ENCODE measurements around the gene KCNH2. TPM values are rescaled to one million over a fixed set of nuclear protein-coding genes. Genes with fewer than 3 reads are reported as not detected.

Gene KCNH2
- total RNA-seq, 2 donors from 2014 or later, result 1.1 to 1.9 TPM

GRCh38 chr7:151006590-151007300 is 28.6 kb upstream of the KCNH2 start:
- WGBS, 2 experiments (ENCODE audit: insufficient coverage in 1 of 2, insufficient read length in 1 of 2), result 91 to 100% methylated on average over 6 to 23 of the region's 23 CpGs
- H3K4me1 Mint-ChIP-seq, result peaks cover 16% of the 10 kb centered on the region

DNA sequence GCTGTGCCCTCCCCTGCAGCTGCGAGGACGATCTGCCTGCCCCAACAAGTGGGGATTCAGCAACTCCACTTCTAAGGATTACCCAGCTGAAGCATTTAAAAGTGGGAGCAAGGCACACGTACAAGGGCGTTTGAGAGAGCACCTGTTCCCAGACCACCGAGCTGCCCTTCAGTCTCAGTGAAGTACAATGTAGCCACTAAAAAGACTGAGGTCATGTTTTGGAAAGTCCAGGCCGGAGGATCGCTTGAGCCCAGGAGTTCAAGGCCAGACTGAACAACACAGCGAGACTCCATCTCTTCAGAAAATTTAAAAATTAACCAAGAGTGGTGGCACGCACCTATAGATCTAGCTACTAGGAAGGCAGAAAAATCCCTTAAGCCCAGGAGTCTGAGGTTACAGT is 27.4 kb upstream of the KCNH2 start:
- WGBS, 2 experiments (ENCODE audit: insufficient coverage in 1 of 2, insufficient read length in 1 of 2), result 84 to 90% methylated on average over 9 of the region's 9 CpGs
- H3K27me3 ChIP-seq (ENCODE audit: control insufficient read depth, insufficient read depth, low read length, poor library complexity, severe bottlenecking), result no peaks in the 10 kb centered on the region

More at GRCh38 chr7:151006590-151007300, 28.6 kb upstream of the KCNH2 start:
- Histone ChIP-seq H3K9ac (ENCODE audit: extremely low read depth, low read length, poor library complexity, severe bottlenecking) (no peak overlapping the region), H3K27me3 (ENCODE audit: control insufficient read depth, insufficient read depth, low read length, poor library complexity, severe bottlenecking) (no peaks in the 10 kb centered on the region), H3K9me3 (ENCODE audit: control insufficient read depth, low read length) (no peaks in the 10 kb centered on the region), H3K4me3 (ENCODE audit: low read length) (no peak overlapping the region), H3K4me1 (ENCODE audit: control insufficient read depth, insufficient read depth, low read length) (peaks cover 9% of the 10 kb centered on the region), H3K36me3 (ENCODE audit: control insufficient read depth, insufficient read depth, low read length) (no peaks in the 10 kb centered on the region), H3K27ac (ENCODE audit: low read depth, low read length) (no peak overlapping the region)
- H3K36me3 Mint-ChIP-seq (ENCODE audit: low read depth), result no peaks in the 10 kb centered on the region
- no peak overlapping the region for H3K27ac Mint-ChIP-seq
- DNase-seq, result peak; percentile 52
- H3K4me3 Mint-ChIP-seq, result no peak overlapping the region
- TF ChIP-seq, protein P1, sequence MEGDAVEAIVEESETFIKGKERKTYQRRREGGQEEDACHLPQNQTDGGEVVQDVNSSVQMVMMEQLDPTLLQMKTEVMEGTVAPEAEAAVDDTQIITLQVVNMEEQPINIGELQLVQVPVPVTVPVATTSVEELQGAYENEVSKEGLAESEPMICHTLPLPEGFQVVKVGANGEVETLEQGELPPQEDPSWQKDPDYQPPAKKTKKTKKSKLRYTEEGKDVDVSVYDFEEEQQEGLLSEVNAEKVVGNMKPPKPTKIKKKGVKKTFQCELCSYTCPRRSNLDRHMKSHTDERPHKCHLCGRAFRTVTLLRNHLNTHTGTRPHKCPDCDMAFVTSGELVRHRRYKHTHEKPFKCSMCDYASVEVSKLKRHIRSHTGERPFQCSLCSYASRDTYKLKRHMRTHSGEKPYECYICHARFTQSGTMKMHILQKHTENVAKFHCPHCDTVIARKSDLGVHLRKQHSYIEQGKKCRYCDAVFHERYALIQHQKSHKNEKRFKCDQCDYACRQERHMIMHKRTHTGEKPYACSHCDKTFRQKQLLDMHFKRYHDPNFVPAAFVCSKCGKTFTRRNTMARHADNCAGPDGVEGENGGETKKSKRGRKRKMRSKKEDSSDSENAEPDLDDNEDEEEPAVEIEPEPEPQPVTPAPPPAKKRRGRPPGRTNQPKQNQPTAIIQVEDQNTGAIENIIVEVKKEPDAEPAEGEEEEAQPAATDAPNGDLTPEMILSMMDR (conservative IDR thresholded peaks at IDR 0.05), result no peak
- H3K9me3 Mint-ChIP-seq, result no peaks in the 10 kb centered on the region
- H3K27me3 Mint-ChIP-seq (ENCODE audit: insufficient read depth), result peaks cover 9% of the 10 kb centered on the region

GRCh38 chr7:151003572-151003971 is 25.5 kb upstream of the KCNH2 start:
- H3K27ac ChIP-seq (ENCODE audit: low read depth, low read length), result no peak overlapping the region
- TF ChIP-seq, protein P1 (conservative IDR thresholded peaks at IDR 0.05), result no peak
- H3K4me3 Mint-ChIP-seq, result no peak overlapping the region

More for the DNA sequence above, 27.4 kb upstream of the KCNH2 start:
- no peak overlapping the region for H3K27ac Mint-ChIP-seq
- peaks cover 12% of the 10 kb centered on the region for H3K4me1 Mint-ChIP-seq
- TF ChIP-seq, protein P1 (conservative IDR thresholded peaks at IDR 0.05), result no peak
- H3K4me3 Mint-ChIP-seq, result no peak overlapping the region
- H3K36me3 ChIP-seq (ENCODE audit: control insufficient read depth, insufficient read depth, low read length), result no peaks in the 10 kb centered on the region
- no peak overlapping the region for H3K4me3 ChIP-seq (ENCODE audit: low read length)
- no peak for DNase-seq
- H3K9me3 Mint-ChIP-seq, result no peaks in the 10 kb centered on the region
- H3K36me3 Mint-ChIP-seq (ENCODE audit: low read depth), result no peaks in the 10 kb centered on the region
- no peak overlapping the region for H3K9ac ChIP-seq (ENCODE audit: extremely low read depth, low read length, poor library complexity, severe bottlenecking)
- peaks cover 8% of the 10 kb centered on the region for H3K4me1 ChIP-seq (ENCODE audit: control insufficient read depth, insufficient read depth, low read length)
- H3K27me3 Mint-ChIP-seq (ENCODE audit: insufficient read depth), result peaks cover 2% of the 10 kb centered on the region
- H3K27ac ChIP-seq (ENCODE audit: low read depth, low read length), result no peak overlapping the region
- no peaks in the 10 kb centered on the region for H3K9me3 ChIP-seq (ENCODE audit: control insufficient read depth, low read length)

More at GRCh38 chr7:151003572-151003971, 25.5 kb upstream of the KCNH2 start:
- Histone ChIP-seq H3K9ac (ENCODE audit: extremely low read depth, low read length, poor library complexity, severe bottlenecking) (no peak overlapping the region), H3K4me3 (ENCODE audit: low read length) (no peak overlapping the region), H3K27me3 (ENCODE audit: control insufficient read depth, insufficient read depth, low read length, poor library complexity, severe bottlenecking) (no peaks in the 10 kb centered on the region), H3K4me1 (ENCODE audit: control insufficient read depth, insufficient read depth, low read length) (no peaks in the 10 kb centered on the region), H3K9me3 (ENCODE audit: control insufficient read depth, low read length) (no peaks in the 10 kb centered on the region), H3K36me3 (ENCODE audit: control insufficient read depth, insufficient read depth, low read length) (no peaks in the 10 kb centered on the region)
- Mint-ChIP-seq H3K36me3 (ENCODE audit: low read depth) (no peaks in the 10 kb centered on the region), H3K27ac (no peak overlapping the region), H3K4me1 (peaks cover 8% of the 10 kb centered on the region), H3K27me3 (ENCODE audit: insufficient read depth) (no peaks in the 10 kb centered on the region), H3K9me3 (no peaks in the 10 kb centered on the region)
- 87 to 90% methylated on average over 10 to 12 of the region's 12 CpGs for WGBS, 2 experiments (ENCODE audit: insufficient coverage in 1 of 2, insufficient read length in 1 of 2)
- no peak for DNase-seq

Data from endodermal cell (in vitro differentiated cells).